HG02798 (cell line): Measurements from ENCODE around the gene ADCYAP1R1.

ENCODE experiments used
- ATAC-seq: cut with Tn5 transposase; IDR thresholded peaks from one replicate; pipeline ENCODE4 v1.9.1; 2021; ENCODE audit warnings: mild to moderate bottlenecking; ENCODE audit not compliant: unreplicated experiment, poor library complexity

Gene ADCYAP1R1

DNA sequence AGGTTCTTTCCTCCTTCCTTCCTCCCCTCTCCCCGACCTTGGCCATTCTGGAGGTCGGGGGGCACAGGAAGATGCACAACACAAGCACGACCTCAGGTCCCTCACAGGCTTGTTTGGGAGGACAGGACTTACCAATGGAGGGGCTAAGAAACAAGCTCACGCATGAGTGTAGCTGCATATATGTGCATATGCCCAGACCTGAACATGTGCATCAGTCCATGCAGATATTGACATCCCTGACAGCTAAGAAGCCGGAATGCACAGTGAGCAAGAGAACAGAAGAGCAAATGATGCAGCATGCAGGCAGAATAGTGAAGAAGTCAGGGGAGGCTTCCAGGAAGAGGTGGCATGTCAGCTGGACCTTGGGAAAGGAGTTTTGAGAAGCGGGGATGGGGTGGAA lies 28.7 kb downstream of the ADCYAP1R1 start:
- no peak for ATAC-seq

DNA sequence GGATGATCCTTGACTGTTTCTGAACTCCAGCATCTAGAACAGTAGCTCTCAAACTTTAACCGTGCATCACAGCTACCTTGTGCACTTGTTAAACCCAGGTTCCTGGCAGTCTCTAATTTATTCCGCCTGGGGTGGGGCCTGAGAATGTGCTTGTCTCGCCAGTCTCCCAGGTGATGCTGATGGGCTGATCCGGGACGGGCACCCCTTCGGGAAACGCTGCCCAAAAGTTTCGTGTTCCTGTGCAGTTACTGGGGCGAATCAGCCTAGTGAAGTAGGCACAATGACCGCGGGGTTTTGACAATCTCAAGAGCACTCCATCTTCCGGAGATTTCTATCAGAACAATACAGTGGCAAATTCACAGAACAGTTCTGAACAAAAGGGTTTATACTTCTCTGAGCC lies 29.9 kb downstream of the ADCYAP1R1 start:
- ATAC-seq: no peak

DNA sequence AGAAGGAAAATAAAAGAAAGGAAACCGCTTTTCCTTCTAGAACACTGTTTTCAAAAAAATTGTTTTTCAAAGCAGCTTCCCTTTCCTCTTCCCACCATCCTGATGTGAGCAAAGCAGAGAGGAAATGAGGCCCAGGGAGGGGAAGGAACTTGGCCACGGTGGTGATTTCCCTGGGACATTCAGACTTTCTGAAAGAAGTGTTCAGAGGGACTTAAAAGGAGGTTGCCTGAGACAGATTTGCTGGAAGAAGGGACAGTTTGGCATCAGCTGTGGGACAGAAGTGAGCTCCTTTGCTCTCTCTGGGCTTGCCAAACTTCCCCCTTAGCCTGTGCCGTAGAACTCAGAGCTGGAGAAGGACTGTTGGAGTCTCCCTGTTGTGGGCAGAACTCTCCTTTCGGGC lies 30.3 kb downstream of the ADCYAP1R1 start:
- no peak for ATAC-seq

- no peak for ATAC-seq
Measured at GRCh38 chr7:31083210-31083786, 31.2 kb downstream of the ADCYAP1R1 start.

- ATAC-seq: no peak
Measured at GRCh38 chr7:31084226-31084625, 32.1 kb downstream of the ADCYAP1R1 start.

GRCh38 chr7:31087351-31087750 lies 35.2 kb downstream of the ADCYAP1R1 start:
- ATAC-seq: no peak

- ATAC-seq: no peak
Measured at GRCh38 chr7:31091924-31092434, 39.9 kb downstream of the ADCYAP1R1 start.

DNA sequence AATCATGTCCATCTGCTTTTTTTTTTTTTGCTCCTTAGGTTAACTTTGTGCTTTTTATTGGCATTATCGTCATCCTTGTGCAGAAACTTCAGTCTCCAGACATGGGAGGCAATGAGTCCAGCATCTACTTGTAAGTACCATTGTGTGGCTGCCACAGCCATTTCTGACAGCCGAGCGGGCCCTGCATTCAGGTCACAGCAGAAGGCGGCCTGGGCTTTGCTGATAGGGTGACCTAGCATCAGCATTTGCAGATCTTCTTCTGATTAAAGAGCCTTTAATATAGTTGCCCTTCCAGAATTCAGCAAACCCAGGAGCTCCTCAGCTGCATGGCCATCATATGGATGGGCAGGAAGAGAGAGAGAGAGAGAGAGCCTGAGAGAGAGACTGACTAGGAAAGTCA lies 40.5 kb downstream of the ADCYAP1R1 start:
- no peak for ATAC-seq

GRCh38 chr7:31093282-31093681 lies 41.2 kb downstream of the ADCYAP1R1 start:
- ATAC-seq: no peak

GRCh38 chr7:31094271-31094670 lies 42.2 kb downstream of the ADCYAP1R1 start:
- ATAC-seq: no peak

- ATAC-seq: no peak
Measured at GRCh38 chr7:31095286-31096197, 43.4 kb downstream of the ADCYAP1R1 start.

- ATAC-seq: no peak
Measured at GRCh38 chr7:31096198-31096876, 44.2 kb downstream of the ADCYAP1R1 start.

GRCh38 chr7:31096877-31097258 lies 44.8 kb downstream of the ADCYAP1R1 start:
- ATAC-seq: no peak

- ATAC-seq: no peak
Measured at GRCh38 chr7:31098642-31099360, 46.7 kb downstream of the ADCYAP1R1 start.

GRCh38 chr7:31099451-31100444 lies 47.6 kb downstream of the ADCYAP1R1 start:
- no peak for ATAC-seq

DNA sequence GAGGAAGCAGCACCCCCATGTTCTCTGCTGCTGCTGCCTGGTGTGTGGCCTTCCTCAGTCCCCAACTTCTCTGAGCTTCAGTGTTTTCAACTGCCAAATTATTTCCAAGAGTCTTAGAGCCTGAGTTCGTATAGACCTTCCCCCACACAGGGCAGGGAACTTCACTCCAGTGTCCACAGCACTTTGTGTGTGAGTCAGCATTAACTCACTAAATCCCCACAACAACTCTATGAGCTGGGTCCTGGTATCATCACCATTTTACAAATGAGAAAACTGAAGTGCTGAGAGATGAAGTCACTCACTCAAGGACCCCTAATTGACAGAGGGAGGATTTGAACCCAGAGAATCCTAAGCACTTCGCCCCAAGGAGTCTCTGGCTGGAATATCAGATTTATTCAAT lies 48.3 kb downstream of the ADCYAP1R1 start:
- no peak for ATAC-seq

DNA sequence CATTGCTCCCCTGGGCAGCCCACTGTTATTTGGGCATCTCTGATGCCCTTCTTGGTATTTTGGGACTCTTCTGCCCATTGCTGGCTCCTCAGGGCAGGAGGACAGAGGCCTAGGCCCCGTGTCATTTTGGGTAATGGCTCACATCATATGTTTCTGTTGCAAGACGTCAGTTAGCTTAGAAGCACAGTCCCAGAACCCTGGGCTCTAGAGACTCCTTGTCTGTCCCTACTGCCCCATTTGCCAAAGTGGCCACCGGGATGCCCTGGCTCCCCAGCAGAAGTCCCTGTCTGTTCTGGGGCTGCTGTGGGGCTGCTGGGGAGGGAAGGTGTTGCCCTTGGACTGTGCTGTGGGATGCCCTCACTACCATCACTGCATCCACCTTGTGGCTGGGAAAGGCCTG lies 48.8 kb downstream of the ADCYAP1R1 start:
- no peak for ATAC-seq

DNA sequence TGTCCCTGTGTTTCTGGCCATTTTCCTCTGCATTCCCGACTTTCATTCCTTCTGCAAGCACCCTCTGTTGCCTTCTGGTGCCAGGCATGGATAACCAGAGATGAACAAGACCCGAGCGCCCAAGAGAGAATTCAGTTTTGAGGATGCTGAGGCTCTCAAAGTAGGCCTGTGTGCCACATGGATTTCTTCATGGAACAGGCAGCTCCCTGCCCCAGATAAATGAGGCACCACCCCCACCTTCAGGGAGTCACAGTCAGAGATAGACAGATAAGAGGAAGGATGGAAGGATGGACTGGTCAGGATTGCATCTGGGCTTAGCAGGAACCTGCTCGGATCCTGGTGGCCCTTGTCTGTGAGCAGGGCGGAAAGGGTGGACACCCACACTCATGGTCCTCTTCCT lies 49.4 kb downstream of the ADCYAP1R1 start:
- no peak for ATAC-seq
